Measurements from ENCODE around the gene BUB1B.

The BUB1B gene

DNA sequence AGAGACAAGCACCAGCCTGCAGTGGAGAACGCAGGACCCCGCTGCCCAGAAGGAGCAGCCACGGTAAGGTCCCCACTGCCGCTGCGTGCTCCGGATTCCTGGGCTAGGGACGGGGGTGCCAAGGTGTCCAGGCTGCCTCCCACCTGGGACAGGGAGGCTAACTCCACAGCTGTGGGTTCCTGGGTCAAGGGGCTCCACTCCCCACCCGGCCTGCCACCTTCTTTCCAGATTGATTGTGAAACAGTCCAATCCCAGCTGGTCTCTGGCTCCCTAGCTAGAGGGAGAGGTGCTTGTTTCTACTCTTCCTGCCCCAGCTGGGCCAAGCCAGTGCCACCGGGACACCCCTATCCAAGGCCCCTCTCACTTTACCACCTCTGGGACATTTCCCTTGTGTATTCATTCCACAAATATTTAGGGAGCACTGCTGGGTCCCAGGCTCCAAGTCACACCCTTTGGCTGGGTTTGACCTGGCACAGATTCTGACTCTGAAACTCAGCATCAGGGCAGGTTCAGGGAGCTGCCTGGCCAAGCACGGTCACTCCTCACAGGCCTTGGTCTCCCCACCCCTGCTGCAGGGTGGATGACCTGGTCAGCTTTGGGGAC, 79.9 kb downstream of the BUB1B start:
- no peak for DNase-seq (ENCODE audit: low read depth in 2 of 2)

- no peak for DNase-seq (ENCODE audit: low read depth in 2 of 2)
These were observed 80.7 kb downstream of the BUB1B start for GRCh38 chr15:40241269-40242212.

GRCh38 chr15:40242213-40242599, 81.3 kb downstream of the BUB1B start:
- DNase-seq (ENCODE audit: low read depth in 2 of 2) = no peak

DNA sequence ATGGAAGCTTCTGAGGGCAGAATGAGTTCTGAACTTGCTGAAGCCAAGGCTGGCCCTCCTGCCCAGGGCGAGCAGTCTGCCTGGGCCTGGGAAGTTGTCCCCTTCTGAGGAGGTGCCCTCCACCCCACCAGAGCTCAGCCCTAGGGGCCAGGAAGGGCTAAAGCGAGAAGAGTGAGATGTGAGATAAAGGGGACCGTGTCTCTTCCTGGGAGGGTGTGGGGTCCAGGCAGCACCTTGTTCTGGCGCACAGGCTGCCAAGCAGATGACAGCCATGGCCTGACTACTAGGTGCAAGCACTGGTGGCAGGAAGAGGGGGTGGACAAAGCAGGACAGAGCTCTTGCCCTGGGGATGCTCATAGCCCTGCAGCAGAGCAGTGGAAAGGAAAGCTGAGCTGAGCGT, 81.7 kb downstream of the BUB1B start:
- no peak for DNase-seq (ENCODE audit: low read depth in 2 of 2)

DNA sequence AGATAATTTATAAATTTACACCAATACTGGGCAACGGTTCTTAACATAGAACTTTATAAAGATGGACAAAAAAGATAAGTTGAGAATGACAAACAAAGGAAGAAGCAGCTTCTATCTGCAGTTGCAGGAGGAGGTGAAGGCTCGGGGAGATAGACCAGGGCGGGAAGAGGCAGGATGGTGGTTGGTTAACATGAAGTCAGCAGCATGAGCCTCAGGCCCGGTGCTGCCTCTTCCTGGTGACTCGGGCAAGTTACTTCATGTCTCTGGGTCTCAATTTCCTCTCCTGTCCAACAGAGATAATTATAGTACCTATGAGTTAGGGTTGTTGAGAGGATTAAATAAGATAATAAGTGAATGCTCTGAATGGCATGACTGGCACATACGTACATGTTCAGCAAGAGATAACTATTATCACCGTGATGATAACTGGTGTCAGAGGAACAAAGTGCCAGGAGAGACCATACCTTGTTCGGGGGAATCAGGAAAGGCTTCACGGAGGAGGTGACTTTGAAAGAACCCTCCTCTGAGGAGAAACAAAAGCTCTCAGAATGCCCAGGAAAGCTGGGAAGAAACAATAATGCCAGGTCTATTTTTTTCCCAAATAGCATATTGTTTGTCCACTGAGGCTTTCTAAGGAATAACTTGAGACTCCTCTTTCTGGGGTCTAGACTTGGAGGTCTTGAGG, 82.4 kb downstream of the BUB1B start:
- DNase-seq (ENCODE audit: low read depth in 2 of 2) = no peak

GRCh38 chr15:40244961-40245523, 84.2 kb downstream of the BUB1B start:
- DNase-seq (ENCODE audit: low read depth in 2 of 2) = no peak

DNA sequence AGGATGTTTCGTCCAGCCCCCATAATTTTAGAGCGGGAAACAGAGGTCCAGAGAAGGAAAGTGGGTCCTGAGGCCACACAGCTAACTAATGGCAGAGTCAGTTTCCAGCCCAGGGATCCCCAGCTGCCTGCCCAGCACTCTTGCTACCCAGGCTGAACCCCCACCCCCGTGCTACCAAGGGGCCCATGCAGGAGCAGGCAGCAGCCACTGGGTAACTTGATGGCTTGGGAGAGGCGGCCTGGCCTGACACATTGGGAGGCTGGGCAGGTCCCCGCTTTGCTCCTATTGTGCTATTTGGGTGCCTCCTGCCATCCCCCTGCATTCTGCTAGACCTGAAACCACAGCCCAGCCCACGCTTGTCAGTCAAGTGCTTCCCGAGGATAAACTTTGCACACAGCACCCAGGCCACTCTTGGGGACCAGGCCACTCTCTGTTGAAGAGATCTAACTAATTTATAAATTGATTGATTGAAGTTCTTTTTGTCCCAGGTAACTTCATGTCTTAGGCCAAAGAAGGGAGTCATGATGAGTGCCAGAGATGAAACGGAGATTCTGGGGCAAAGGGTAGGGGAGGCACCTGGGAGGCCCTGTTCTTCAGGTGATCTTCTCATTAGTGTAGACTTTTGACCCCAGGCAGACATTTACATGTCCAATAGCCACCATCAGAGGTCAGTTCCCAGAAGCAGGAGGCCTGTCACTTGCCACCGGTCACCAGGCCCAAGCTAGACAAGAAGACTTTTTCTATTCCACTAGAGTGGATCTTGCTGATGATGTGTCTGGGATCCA, 85.0 kb downstream of the BUB1B start:
- DNase-seq (ENCODE audit: low read depth in 2 of 2) = no peak

GRCh38 chr15:40246496-40247280, 85.8 kb downstream of the BUB1B start:
- no peak for DNase-seq (ENCODE audit: low read depth in 2 of 2)

GRCh38 chr15:40247406-40247971, 86.6 kb downstream of the BUB1B start:
- no peak for DNase-seq (ENCODE audit: low read depth in 2 of 2)

DNA sequence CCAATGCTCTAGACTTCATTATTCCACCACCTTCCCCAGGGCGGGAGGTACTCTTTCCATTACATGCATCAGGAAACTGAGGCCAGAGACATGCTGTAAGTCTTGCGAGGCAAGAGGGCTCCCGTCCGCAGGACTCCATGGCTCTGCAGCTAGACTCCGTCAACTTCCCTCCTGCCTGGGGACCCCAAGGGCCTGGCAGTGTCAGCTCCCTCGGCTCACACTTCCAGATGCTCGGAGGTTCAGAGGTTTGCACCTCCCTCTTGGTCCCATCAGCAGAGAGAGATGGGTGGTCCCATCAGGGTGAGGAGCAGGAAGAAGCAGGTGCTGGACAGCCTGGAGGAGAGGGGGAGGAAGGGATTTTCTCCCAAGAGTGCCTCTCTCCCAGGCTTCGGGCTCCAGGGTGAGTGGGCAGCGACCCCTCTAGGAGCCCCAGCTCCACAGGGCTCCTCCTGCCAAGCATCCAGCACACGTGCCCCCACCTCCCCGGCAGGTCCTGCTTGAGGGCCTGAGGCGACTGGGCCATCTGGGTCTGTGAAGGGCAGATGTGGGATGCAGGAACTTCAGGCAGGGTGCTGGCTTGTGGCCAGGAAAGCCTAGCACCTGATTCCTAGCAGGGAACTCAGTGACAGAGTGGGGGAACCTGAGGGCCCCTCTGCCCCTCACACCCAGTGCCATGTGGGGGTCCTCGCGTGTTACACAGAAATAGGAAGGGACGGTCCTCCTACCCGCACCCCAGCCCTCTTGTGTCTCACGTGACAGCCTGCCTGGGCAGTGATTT, 87.3 kb downstream of the BUB1B start:
- DNase-seq (ENCODE audit: low read depth in 2 of 2) = no peak

- no peak for DNase-seq (ENCODE audit: low read depth in 2 of 2)
These were observed 88.8 kb downstream of the BUB1B start for GRCh38 chr15:40249477-40250303.

DNA sequence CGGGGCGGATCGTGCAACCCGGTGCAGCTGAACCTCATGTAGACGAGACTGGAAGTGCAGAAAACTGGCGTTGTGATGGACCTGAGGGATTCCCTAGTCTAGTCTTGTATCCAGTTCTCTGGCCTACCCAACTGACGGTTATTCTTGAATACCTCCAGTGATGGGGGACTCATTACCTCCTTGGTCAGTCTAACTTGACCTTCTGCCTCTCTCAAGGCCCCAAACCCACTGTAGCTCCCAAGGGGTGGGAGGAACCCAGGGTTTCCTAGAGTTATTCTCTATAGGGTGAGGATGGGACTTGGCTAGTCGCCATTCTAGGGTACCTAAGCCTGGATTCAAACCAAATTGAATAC, 89.4 kb downstream of the BUB1B start:
- no peak for DNase-seq (ENCODE audit: low read depth in 2 of 2)

- DNase-seq (ENCODE audit: low read depth in 2 of 2) = no peak
These were observed 90.1 kb downstream of the BUB1B start for GRCh38 chr15:40250771-40251483.

DNA sequence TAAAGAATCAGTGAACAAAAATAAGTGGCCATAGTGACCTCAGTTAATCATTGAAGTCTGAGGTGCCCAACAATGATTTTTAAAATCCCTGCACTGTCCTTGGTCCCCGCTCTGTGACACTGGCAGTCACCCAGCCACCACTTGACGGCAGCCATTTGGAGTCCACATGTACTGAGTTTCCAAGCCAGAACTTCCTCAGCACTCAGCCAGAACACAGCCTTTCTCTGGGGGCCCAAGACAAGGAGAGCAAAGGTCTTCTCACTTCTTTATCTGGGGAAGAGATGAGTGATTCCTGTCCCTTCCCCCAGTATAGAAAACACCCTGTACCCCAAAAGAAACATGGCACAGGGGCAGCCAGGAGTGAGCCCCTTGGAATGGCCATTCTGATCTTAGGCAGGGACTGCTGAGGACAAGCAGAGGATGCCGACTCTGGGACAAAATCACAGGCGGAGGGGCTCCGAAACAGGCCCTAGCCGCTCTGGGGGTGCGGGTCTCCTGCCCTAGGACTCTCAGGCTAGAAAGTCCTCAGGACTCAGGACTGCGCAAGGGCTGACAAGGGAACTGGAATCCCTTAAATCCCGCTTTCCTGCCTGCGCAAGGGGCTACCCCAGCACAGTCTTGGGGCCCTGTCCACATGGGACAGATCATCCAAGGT, 90.7 kb downstream of the BUB1B start:
- no peak for DNase-seq (ENCODE audit: low read depth in 2 of 2)

DNA sequence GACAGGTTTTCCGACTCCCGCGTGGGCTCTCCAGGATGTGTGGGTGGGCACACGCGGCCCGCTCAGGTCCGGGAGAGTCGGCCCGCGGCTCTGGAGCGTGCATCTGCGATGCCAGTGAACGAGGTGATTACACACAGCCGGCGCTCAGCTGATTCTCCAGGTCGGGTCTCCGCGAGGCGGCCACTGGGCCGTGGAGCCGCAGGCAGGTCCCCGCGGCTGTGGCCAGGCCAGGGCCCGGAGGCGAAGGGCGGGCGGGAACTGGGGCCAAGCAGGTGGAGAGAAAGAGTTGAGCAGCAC, 91.2 kb downstream of the BUB1B start:
- DNase-seq (ENCODE audit: low read depth in 2 of 2) = no peak

GRCh38 chr15:40252438-40253166, 91.7 kb downstream of the BUB1B start:
- no peak for DNase-seq (ENCODE audit: low read depth in 2 of 2)

- DNase-seq (ENCODE audit: low read depth in 2 of 2) = no peak
These were observed 92.4 kb downstream of the BUB1B start for GRCh38 chr15:40253167-40253790.
